ENCODE data around the gene KLHL29.

Gene KLHL29

DNA sequence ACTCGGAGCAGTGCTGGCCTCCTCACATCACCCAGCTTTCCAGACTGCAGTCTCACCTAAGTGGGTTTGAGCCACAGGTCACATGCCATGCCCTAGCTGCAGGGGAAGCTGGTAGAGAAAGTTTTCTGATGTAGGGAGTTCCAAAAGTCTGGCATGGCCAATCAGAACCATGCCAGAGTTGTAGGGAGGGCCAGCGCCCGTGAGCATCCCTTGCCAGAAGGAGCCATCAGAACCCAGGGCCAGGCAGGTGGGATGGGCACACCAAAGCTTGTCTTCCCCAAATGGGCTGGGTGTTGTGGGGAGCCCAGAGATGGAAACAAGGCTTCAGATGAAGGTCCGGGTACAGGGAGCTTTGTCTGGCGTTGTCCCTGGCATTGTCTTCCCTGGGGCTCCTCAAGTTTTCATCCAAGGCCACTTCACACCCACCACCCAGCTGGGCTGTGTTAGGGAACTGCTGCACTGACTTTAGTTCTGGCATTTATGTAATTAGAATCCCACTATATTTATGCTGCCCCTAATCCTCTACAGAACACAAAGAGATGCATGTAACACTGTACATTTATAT lies 247.9 kb downstream of the KLHL29 start:
- no peak for DNase-seq (ENCODE audit: low read depth)

DNA sequence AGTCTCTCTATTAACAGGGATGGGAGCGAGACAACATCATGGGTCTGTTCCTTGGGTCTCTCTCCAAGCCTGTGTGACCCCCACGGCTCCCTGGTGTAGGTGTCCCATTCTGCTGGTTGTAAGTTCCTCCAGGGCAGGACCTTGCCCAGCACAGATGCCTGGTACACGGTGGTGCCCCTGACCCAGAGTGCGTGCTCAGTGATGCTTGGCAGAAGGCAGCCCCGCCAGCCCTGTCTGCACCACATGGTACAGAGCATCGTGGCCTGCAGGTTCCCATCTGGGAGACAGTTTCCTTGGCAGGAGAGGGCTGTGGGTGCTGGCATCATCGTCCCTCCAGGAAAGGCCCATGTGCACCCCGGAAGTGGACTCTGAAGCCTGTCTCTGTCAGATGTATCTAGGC lies 249.0 kb downstream of the KLHL29 start:
- DNase-seq (ENCODE audit: low read depth) = no peak

DNA sequence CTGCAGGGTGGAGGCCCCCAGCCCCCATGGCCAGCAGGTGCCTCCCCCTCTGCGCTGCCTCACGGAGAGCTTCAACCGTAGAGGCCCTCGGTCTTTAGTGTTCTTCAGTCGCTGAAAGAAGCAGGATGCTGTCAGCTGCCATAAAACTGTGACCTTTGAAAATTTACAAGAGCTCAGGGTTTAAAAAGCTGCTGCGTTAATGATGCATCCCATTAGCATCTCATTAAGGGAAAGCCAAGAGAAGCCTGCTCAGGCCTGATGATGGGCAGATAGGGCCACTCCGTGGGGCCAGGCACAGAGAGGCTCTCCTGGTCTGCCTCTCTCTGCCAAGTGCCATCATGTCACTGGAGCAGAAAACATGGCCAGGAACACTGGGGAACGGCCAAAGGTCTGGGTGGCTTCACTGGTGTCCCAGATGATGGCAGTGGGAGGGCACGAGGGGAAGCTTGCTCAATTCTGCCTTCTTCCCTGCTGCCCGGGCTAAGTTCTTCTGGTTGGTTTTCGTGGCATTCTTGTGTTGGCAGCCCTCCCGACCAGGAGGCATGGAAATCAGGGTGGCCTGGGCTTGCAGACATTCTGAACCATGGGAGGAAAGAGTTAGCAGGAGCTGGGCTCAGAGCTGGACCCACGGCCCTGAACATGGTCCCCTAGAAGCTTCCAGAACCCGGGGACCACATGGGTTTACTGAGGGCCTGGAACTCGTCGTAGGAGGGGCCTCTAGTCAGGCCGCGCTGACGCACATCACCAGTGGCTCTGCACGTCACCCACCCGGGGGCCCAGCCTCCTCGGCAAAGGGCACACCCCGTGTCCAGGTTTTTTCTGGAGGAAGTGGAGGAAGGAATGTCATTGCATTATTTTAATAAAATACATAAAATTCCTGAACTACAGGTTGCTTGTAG lies 250.7 kb downstream of the KLHL29 start:
- DNase-seq (ENCODE audit: low read depth) = no peak

DNA sequence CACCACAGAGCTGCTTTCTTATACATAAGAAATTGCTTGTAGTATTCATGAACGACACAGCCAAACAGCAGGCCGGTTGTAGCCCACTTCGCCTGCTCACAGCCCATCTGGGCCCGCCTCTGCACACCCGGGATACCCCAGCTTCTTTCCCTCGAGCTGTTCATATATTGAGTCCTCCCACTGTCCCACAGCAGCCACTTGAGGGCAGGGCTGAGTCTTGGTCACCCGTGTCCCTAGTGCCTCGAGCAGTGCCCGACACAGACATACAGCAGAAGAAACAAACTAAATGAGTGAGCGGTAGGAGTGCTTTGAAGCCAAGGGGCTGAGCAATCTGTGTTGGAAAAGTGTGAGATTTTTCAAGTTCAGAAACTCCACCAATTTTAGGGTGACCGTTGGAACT lies 251.4 kb downstream of the KLHL29 start:
- DNase-seq (ENCODE audit: low read depth) = no peak

DNA sequence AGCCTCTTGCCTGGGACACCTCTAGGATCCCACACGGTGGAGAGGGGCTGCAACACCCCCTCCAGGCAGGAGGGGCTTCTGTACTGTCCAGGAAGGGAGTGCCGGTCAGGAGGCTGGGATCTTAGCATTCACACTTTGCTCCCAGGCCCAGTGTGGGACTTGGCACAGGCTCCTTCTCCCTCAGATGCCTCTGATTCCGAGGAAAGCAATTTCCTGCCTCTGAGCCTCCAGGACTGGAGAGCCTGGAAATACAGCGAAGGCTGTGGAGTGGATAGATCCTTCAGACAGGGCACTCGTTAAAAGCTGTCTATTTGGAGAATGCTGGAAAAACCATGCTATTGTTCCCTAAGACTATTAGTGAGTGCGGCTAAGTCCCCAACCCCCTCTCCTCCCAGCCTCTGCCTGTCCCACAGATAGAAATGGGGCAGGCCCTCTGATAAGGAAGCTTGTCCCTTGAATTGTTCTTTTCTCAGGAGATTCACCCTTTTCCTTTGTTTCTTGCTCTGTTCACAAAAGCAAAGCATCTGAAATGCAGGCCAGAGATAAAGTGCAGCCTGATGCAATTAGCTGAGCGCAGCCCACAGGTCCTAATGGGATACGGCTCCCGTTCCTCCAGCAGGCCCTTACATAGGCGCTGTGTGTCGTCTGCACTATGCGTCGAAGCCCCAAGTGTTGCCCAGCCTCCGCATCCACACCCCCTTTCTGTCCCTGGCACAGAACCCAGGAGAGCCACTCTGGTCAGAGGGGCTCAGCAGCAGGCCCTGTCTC lies 252.2 kb downstream of the KLHL29 start:
- no peak for DNase-seq (ENCODE audit: low read depth)

DNA sequence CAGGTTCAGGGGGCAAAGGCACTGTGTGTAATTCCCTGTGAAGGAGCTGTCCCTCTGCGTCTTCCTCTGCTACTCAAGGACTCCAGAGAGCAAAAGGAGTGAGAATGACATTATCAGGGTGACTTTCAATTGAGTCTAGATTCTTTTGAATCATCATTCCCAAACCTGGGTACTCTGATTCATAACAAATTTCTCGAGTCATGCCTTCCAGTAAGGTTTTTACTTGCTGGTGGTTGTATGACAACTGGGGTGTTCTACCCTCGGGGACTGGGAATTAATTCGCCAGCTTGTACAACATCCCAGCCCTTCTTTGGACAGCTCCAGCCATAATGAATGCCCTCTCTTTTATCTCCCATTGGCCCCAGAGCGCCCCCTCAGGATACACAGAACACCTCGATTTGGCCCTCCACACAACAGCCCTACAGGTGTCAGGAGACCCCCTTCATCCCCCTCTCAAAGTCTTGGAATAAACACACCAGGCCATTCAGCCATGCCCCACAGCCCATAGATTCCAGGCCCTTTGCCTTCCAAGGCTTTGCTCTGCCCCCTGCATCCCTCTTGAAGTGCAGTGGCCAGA lies 254.5 kb downstream of the KLHL29 start:
- no peak for DNase-seq (ENCODE audit: low read depth)

DNA sequence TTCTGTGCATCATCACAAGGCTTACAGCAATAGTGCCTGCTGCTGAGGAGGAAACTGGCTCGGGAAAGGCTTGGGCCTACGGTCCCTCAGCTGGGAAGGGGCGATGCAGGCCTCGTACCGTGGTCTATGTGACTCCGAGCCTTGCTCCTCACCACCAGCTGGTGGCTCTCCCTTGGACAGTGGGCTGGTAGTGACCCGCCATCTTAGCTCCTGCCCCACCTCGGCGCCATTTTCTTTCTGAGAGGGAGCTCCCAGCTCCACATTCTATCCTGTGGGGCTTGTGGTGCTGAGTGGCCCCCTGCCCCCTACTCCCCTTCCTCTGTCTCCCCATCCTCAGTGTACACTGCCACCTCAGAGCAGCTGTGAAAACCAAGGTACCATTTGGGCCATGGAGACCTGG lies 255.7 kb downstream of the KLHL29 start:
- DNase-seq (ENCODE audit: low read depth) = no peak

DNA sequence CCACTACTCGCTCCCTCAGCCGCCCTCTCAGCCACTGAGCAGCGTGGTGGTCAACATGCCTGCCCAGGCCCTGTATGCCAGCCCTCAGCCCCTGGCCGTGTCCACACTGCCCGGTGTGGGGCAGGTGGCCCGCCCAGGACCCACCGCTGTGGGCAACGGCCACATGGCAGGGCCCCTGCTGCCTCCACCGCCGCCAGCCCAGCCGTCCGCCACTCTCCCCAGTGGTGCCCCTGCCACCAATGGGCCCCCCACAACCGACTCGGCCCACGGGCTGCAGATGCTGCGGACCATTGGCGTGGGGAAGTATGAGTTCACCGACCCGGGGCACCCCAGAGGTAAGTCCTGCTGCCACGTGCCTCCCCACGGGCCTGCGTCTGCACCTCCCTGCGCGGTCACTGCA lies 257.5 kb downstream of the KLHL29 start:
- no peak for DNase-seq (ENCODE audit: low read depth)

DNA sequence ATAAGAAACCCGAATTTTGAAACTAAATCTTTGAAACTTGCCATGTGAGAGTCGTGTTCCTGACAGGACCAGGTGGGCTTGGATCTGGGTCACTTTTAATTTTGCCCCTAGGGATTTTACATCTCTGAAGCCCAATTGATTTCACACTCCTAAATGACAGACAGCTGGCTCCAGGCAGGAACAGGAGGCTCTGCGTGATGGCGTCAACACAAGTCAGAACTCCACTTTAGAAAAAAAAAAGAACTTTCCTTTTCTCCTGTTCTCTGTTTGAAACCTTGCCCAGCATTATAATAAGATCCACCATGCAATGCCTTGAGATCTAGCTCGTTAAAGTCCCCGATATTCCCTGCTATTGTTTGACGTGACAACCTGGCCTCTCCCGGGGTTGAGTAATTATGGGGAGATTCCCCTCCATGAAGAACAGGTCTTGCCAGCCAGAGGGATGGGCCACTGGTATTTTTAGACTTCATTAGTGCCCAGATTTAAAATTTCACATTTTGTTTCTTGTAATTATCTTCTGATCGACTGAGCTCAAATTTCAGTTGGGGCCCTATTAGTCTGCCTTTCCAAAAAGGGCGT lies 260.3 kb downstream of the KLHL29 start:
- DNase-seq (ENCODE audit: low read depth) = no peak

DNA sequence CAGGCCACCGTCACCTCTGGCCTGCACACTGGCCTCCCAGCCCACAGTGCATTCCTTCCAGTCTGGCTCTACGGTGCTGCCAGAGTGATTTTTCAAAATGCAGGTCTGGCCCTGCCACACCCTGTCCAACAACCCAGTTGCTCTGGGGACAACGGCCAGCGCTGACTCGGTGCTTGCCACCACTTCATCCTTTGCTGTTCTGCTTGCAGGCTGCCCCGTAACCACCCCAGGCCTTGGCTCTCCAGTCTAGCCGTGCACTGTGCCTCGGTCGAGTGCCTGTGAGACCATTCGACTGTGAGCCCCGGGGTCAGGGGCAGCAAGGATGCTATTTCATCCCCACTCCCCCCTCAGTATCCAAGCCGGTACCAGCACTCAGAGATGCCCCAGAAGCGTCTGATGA lies 262.6 kb downstream of the KLHL29 start:
- DNase-seq (ENCODE audit: low read depth) = no peak

DNA sequence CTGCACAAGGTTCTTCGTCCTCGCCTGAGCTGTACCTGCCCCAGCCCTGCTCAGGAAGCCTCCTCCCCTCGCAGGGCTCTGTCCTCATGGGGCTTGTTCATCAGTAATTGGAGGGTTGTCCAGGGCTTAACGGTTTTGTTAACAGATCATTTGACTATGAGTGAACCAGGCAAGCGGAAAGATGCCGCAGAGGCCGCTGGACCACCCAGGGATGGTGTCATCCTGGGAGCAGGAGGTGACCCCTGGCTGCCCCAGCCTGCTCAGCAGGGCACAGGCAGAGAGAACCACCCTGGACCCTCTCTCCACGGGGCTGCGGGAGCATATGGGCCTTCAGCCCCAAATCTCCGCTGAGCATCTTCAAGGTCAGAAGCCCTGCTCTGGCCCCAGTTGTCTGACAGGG lies 264.3 kb downstream of the KLHL29 start:
- no peak for DNase-seq (ENCODE audit: low read depth)

DNA sequence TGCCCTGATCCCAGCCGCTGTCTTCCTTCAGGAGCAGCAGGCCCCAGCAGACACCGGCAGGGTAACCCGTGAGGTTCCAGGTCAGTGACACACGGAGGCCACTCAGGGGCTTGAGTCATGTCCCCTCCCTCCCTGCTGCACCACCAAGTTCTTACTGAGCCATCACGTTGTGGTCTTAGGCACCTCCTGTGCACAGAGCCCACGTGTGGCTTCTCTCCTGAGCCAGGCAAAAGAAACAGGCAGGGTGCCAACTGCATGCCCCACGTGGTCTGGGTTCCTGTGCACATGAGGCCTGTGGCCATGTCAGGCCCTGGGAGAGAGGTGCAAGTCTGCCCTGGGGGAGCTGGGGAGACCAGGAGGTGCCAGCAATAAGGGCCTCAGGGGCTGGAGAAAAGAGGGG lies 264.8 kb downstream of the KLHL29 start:
- DNase-seq (ENCODE audit: low read depth) = no peak

DNA sequence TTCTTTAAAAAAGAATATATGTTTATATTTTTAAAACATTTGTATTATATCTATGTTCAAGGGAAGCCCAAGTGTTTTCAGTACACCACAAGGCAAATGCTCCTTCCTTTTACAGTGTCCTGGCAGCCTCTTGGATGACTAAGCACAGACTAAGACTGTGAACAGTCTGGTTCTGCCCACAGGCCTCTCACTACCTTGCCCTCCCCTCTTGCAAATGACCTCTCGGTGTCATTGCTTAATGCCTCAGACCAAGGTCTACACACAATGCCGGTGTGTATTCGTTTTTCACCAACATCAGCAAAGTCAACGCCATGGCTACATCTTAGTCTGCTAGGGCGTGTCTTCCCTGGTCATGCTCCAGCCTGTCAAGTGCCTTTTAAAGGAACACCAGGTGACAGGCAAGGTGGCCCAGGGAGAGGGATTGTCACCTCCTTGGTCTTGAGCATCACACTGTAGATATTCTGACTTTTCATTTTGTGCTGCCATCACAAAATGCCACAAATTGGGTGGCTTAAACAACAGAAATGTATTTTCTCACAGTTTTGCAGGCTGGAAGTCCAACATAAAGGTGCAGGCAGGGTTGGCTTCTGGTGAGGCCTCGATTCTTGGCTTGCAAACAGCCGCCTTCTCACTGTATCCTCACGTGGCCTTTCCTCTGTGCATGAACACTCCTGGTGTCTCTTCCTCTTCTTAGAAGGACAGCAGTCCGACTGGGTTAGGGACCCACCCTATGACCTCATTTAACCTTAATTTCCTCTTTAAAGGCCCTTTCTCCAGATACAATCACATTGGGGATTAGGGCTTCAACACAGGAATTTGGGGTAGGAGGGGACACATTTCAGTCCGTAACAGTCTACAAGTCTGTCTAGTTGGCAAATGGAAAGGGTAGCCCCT lies 266.5 kb downstream of the KLHL29 start:
- DNase-seq (ENCODE audit: low read depth) = peak; percentile 28

DNA sequence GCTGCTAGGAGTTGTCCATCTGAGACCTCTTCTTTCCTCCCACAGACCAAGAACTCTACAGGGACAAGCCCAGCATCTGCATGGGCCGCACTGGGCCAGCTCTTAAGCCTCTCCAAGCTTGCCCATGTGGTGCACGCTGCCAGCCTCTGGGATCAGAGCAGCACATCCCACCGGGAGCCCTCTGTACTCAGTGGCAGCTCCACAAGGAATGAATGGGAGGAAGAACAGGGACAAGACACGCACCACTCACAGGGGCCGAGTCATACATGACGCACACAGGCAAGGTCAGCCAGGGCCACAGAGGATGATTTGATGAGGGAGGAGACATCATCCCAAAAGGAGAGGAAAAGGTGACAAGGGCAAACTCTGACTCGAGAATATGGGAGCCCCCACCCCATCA lies 268.3 kb downstream of the KLHL29 start:
- DNase-seq (ENCODE audit: low read depth) = no peak

DNA sequence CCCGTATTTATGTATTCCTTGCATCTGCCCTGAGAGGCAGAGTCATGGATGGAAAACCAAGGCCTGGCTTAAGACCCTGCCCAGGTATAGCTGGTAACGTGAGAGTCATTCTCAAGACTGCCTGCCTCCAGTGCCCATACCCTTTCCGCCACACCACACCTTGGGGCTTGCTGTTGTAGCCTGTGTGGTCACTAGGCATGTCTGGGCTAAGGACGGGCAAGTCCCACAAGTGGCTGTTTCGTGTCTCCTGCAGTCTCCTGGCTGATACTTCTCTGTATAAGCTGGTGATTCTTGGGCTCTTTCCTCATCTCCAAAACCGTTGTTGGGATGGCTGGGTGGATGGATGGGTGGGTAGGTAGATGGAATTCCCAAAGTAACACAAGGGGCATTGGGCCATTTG lies 269.8 kb downstream of the KLHL29 start:
- no peak for DNase-seq (ENCODE audit: low read depth)

DNA sequence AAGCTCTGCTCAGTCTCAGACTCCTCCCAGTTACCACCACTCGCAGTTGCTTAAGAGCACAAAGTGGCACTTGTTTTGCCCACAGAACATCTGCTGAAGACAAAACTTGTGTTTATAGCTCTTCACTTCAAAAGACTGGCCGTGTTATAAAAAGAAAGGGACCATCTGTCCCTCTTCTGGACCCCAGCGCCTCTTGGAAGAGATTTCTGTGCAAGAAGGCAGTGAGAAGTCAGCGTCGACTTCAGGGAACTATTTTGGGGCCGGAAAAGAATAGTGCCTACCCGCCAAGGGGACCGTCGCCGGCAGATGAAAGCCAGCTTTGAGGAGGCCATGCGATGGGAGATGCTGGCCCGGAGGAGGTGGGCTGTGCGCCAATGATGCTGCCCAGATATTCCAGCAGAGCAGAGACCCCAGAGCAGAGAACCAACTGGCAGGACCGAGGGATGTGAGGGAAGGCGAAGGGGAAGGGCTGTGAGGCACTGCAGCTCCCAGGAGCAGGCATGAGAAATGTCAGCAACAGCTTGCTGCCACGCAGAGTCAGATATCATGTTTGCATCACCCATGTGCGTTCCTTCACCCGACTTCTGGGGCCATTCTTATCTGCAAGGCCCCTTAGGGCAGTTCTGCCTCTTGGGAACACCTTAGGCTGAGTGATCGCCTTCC lies 271.1 kb downstream of the KLHL29 start:
- no peak for DNase-seq (ENCODE audit: low read depth)

DNA sequence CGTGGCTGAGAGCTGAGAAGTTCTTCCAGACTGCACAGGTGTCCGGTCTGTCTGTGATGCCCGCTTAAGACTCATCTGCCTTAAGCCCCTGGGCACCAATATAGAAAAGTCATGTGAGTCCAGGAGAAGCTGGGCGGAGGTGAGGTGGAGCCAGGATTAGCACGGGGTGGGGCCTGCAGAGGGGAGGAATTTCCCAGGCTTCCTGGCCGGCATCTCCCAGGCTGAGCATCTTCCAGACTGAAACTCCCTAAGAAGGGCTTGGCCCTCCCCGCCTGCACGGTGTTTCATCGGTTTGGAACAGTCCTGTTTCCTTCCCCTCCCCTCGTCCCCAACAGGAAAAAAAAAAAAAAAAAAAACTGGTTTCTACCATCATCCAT lies 271.6 kb downstream of the KLHL29 start:
- no peak for DNase-seq (ENCODE audit: low read depth)

DNA sequence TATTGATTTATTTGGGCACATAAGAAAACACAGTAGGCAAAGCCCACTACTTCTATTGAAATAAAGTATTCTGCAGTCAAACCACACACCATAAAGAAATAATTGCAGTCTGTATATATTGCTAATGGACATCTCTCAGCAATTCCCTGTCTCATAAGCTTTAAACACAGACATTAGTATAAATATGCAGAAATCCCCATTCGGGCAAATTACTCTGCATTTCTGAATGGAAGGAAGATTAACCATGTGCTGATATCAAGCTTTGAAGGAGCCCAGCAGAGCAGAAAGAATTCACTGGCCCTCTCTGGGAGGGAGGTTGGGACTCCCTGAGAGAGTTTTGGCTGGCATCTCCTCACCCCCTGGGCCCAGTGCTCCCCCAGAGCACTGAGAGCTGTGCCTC lies 272.4 kb downstream of the KLHL29 start:
- no peak for DNase-seq (ENCODE audit: low read depth)

DNA sequence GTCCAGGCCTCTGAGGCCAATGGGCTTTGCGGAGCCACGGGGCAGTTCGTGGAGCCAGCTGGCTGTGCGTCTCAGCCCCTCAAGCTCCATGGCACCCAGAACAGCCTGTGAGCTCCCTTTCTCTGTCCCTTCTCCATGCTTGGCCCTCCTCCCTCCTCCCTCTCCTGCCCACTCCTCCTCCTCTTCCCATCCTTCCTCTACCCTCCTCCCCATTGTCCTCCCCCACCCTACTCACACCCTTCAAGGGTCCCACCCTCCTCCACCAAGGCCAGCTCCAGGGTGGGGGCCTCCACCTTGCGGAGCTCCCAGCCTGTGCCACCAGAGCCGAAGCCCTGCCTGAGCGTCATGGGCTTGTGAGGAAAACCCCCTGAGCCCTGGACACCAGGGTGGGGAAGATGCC lies 273.0 kb downstream of the KLHL29 start:
- no peak for DNase-seq (ENCODE audit: low read depth)

DNA sequence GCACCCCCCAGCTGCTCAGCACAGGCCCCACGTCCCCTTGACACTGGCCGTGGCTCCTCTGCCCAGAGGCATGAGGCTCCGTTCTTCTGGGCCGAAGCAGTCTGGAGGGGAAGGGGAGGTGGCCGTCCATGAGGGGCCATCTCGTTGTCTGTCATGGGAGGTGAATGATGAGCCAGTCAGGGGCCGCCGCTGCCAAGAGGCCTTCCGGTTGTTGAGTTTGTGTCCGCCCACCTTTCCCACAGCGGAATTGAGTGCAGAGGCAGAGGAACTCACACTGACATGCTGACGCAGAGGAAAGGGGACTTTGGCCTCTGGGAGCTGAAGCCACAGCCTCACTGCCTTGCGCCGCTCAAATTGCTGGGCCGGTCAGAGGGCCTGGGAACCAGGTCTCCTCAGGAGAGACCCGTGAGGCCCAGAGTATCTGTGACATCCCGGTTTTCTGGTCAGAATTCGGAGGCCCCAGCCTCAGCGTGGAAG lies 273.5 kb downstream of the KLHL29 start:
- DNase-seq (ENCODE audit: low read depth) = no peak

DNA sequence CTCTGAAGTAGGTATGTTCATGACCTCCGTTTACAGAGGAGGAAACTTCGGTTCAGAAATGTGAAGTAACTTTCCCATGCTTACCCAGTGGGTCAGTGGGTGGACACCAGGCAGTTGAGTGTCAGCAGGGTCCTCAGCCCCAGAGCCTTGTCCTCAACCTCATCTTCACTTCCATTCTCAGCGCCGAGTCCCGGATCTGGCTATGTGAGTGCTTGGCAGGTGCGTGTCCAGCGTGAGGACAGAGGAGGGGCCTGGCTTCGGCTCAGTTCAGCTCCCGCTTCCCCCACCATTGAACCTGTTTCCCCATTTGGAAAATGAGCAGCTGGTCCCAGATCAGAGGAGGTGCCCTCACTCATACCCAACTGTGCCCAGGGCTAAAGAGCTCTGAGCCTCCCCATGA lies 274.3 kb downstream of the KLHL29 start:
- no peak for DNase-seq (ENCODE audit: low read depth)

Measured in GM04503 (cell line).